ENCODE results near the gene CCDC78.

- TF ChIP-seq SOX15 (CRISPR knock-in tag; IDR thresholded peaks at IDR 0.05) (no peak), E2F4 (CRISPR knock-in tag; IDR thresholded peaks at IDR 0.05; ENCODE audit: borderline replicate concordance, low read depth) (no peak), CTCF (IDR thresholded peaks at IDR 0.05) (peak; percentile 43; the same call in 1 of the 2 replicates), MAX (CRISPR knock-in tag; IDR thresholded peaks at IDR 0.05) (no peak), NR2C2 (CRISPR knock-in tag; IDR thresholded peaks at IDR 0.05) (no peak), FOXK1 (CRISPR knock-in tag; IDR thresholded peaks at IDR 0.05) (no peak), TEAD4 (CRISPR knock-in tag; IDR thresholded peaks at IDR 0.05) (no peak), FOXP4 (CRISPR knock-in tag; IDR thresholded peaks at IDR 0.05) (no peak)
These were observed 17.7 kb upstream of the CCDC78 start for GRCh38 chr16:743794-744500.

Measured in WTC11 (cell line).